Gastrocnemius medialis (tissue), 4 donors: Measurements from ENCODE around the gene SRP9.

Experiments
- POLR2A ChIP-seq, 2 donors: fragments of 450-650 bp; IDR thresholded peaks; one replicate each; pipeline ENCODE4 v1.6.1; 2017; ENCODE audit warnings: antibody characterized with exemption in 2 of 2, mild to moderate bottlenecking in 2 of 2, moderate library complexity in 2 of 2
- TF ChIP-seq, protein P1 (sequence below), 5 experiments: fragments of 450-650 bp in 3 of 5; fragments of 200-600 bp in 2 of 5; sonication (generic) in 2 of 5; IDR thresholded peaks in 4 of 5; conservative IDR thresholded peaks in 1 of 5; 1 replicate in 4 of 5; 2 replicates in 1 of 5; pipeline ENCODE4 v1.5.1; 2016 to 2019; ENCODE audit warnings: antibody characterized with exemption in 5 of 5, mild to moderate bottlenecking in 3 of 5, moderate library complexity in 3 of 5

- TF ChIP-seq, protein P1, sequence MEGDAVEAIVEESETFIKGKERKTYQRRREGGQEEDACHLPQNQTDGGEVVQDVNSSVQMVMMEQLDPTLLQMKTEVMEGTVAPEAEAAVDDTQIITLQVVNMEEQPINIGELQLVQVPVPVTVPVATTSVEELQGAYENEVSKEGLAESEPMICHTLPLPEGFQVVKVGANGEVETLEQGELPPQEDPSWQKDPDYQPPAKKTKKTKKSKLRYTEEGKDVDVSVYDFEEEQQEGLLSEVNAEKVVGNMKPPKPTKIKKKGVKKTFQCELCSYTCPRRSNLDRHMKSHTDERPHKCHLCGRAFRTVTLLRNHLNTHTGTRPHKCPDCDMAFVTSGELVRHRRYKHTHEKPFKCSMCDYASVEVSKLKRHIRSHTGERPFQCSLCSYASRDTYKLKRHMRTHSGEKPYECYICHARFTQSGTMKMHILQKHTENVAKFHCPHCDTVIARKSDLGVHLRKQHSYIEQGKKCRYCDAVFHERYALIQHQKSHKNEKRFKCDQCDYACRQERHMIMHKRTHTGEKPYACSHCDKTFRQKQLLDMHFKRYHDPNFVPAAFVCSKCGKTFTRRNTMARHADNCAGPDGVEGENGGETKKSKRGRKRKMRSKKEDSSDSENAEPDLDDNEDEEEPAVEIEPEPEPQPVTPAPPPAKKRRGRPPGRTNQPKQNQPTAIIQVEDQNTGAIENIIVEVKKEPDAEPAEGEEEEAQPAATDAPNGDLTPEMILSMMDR (IDR thresholded peaks at IDR 0.05 in 4 of 5, conservative IDR thresholded peaks at IDR 0.05 in 1 of 5): no peak
- TF ChIP-seq POLR2A (IDR thresholded peaks at IDR 0.05): no peak
Observed at GRCh38 chr1:225768662-225769426, 8.8 kb upstream of the SRP9 start.
